Mesodermal cell (in vitro differentiated cells): ENCODE data around the gene RAB27A.

Experiments used
- H3K27ac ChIP-seq: 2 replicates; pipeline ENCODE4 v1.7.0; 2013; ENCODE audit warnings: mild to moderate bottlenecking, low read depth, low read length, moderate library complexity; ENCODE audit not compliant: severe bottlenecking
- H3K36me3 ChIP-seq: 2 replicates; pipeline ENCODE4 v1.7.1; 2013; ENCODE audit warnings: mild to moderate bottlenecking, low read length, moderate library complexity; ENCODE audit not compliant: control insufficient read depth, insufficient read depth
- H3K4me1 ChIP-seq: one replicate; pipeline ENCODE4 v1.7.1; 2013; ENCODE audit warnings: mild to moderate bottlenecking, low read length; ENCODE audit not compliant: insufficient read depth, control insufficient read depth, poor library complexity, severe bottlenecking
- H3K4me3 ChIP-seq: 2 replicates; pipeline ENCODE4 v1.7.0; 2013; ENCODE audit warnings: low read length, control low read depth, mild to moderate bottlenecking; ENCODE audit not compliant: insufficient read depth, poor library complexity, severe bottlenecking; ENCODE audit errors: extremely low read depth
- H3K9me3 ChIP-seq: 2 replicates; pipeline ENCODE4 v1.7.1; 2013; ENCODE audit warnings: mild to moderate bottlenecking, low read length, moderate library complexity; ENCODE audit not compliant: control insufficient read depth
- WGBS, 2 experiments: methylation state at CpG; one replicate each; pipeline ENCODE4 v1.1.5; 2013; ENCODE audit warnings: missing lambda C conversion rate in 2 of 2; ENCODE audit not compliant: insufficient coverage in 2 of 2; 5-methylcytosine and 5-hydroxymethylcytosine counted together

The RAB27A gene

DNA sequence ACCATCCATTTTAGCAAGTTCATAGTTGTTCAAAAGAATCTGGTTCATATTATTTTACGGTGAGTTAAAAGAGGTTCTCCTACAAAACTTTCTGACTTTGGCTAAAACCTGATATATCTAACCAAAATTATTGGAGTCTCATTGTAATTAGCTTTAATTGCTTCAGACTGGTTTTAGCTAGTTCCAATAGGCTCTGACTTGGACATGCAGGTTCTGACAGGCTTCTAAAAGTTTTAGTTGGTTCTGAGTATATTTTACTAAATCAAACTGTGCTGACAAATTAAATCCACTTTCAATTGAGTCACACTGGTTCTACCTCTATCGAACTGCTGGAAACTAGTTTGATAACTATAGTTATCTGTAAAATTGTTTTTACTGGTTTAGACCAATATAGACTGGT, 50.7 kb downstream of the RAB27A start:
- no CpG with 5 or more reads among the region's 2 CpGs for WGBS, 2 experiments
- Histone ChIP-seq H3K36me3 (no peaks in the 10 kb centered on the region), H3K9me3 (no peaks in the 10 kb centered on the region), H3K27ac (no peak overlapping the region), H3K4me3 (no peak overlapping the region), H3K4me1 (no peaks in the 10 kb centered on the region)

DNA sequence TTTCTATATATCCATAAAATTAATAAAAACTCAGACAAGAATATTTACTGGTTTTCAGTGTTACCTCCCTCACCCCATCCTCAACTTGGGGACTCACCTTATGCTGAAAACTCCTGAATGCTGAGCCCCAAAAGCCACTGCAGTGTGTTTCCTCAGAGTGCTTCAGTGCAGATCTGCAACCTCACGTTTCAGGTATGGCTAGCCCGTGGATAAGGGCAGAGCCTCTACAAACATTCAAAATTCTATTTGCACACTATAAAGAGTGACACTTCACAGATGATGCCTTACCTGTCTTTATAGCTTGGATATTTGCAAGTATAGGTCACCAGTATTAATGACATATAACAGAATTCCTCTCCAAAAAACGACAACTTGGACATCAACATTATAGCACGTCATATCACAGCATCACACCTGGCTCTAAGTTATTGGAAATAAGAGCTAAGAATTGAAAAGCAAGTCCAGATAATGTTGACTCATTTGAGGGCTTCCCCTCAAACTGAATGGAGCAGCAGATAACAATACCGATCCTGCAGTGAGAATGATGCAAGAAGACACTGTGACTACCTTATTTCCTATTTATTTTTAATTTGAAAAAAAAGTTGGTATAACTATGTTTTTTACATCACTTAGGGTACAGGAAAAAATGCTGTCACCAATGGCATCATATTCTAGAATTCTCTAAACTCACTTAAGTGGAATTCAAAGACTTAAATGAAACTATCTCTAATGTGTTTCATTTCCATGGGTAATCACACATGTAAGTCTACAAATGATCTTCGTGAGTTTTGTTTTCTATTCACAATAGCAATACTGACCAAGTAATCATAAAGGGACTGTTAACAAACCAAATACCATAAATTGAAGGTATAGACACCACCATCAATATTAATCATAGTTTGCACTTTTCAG, 52.1 kb downstream of the RAB27A start:
- Histone ChIP-seq H3K4me1 (no peaks in the 10 kb centered on the region), H3K27ac (no peak overlapping the region)
- WGBS, 2 experiments: 100% methylated on average over 1 of the region's 6 CpGs; no CpG with 5 or more reads in 1 of the 2 experiments

DNA sequence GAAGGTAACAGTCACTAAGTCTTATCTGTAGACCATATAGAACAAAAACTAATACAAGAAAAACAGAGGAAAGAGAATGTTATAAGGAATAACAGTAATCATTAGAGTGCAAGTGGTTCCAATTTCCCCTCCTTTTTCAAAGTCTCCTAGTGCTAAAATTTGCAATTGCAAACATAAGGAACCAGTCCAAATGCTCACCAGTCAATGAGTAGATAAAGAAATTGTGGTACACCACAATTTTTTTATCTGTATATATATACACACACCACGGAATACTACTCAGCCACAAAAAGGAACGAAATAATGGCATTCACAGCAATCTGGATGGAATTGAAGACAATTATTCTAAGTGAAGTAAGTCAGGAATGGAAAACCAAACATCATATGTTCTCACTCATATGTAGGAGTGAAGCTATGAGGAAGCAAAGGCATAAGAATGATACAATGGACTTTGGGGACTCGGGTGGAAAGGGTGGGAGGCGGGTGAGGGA, 54.0 kb downstream of the RAB27A start:
- H3K4me3 ChIP-seq: no peak overlapping the region
- H3K27ac ChIP-seq: no peak overlapping the region
- H3K9me3 ChIP-seq: no peaks in the 10 kb centered on the region
- WGBS, 2 experiments: no CpG with 5 or more reads among the region's 4 CpGs
- no peaks in the 10 kb centered on the region for H3K36me3 ChIP-seq
- no peaks in the 10 kb centered on the region for H3K4me1 ChIP-seq

More for the DNA sequence above, 52.1 kb downstream of the RAB27A start:
- H3K36me3 ChIP-seq: no peaks in the 10 kb centered on the region
- no peak overlapping the region for H3K4me3 ChIP-seq
- H3K9me3 ChIP-seq: no peaks in the 10 kb centered on the region

DNA sequence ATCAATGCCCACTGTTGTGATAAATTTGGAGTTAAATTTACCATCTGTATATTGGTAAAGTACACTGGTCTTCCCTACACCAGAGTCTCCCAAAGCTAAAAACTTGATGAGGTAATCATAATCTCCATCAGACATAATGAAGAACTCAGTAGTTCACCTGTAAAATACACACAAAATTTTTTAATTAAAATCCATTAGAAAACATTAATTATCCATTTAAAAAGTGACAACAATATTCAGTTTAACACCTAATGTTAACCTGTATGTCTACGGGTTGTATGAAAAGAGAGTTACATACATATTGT, 54.9 kb downstream of the RAB27A start:
- Histone ChIP-seq H3K9me3 (no peaks in the 10 kb centered on the region), H3K36me3 (no peaks in the 10 kb centered on the region), H3K27ac (no peak overlapping the region), H3K4me1 (no peaks in the 10 kb centered on the region), H3K4me3 (no peak overlapping the region)
- no CpG with 5 or more reads among the region's 1 CpG for WGBS, 2 experiments

DNA sequence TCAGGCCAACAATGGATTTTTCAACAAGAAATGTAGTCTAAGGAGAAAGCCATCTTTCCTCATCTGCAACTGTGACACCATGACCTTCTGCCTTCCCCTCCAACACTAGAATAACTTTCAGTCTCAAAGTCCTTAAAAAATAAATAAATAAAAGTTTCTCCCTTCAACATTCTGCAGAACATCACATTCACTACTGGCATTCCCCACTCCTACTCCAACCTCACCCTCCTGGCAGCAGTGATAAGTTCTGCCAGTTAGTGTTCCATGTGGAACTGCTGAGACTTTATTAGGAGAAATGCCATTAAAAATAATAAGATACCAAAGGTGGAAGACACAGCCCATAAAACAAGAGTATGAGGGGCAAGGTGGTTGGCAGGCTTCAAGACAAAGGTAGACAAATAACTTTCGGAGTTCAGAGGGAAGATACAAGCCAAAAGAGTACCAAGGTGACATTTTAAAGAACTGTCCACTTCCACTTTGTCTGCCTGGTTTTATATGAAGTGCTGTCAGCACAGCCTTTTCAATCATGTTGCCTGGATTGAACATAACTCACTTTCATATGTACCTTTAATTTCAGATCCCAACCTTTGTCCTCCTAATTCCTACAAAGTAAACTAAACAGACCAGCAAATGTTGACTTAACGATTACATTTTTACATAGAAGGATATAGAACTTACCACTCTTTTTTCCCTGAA, 55.4 kb downstream of the RAB27A start:
- WGBS, 2 experiments: 100% methylated on average over 1 of the region's 2 CpGs
- Histone ChIP-seq H3K4me1 (no peaks in the 10 kb centered on the region), H3K27ac (no peak overlapping the region), H3K9me3 (no peaks in the 10 kb centered on the region), H3K36me3 (no peaks in the 10 kb centered on the region), H3K4me3 (no peak overlapping the region)

DNA sequence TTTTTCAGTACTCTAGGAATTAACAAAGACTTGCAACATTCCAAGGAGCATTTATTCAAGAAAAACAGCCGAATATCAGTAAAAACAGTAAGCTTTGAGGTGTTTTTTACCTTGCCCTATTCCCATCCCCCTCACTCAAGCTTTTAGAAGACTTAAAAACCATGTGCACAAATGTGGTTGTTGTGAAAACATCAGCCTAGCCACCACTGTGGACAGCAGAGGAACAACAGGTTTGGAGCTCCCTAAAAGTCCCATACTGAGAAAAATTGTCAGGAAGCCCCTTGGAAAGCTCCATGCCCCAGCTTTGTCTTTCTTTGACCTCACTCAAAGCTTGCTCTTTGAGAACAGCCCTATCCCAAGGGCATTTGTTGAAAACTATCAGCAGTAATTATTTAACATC, 58.2 kb downstream of the RAB27A start:
- Histone ChIP-seq H3K27ac (no peak overlapping the region), H3K36me3 (no peaks in the 10 kb centered on the region), H3K9me3 (no peaks in the 10 kb centered on the region), H3K4me1 (no peaks in the 10 kb centered on the region), H3K4me3 (no peak overlapping the region)
- WGBS, 2 experiments: 80 to 100% methylated on average over 1 of the region's 1 CpG

DNA sequence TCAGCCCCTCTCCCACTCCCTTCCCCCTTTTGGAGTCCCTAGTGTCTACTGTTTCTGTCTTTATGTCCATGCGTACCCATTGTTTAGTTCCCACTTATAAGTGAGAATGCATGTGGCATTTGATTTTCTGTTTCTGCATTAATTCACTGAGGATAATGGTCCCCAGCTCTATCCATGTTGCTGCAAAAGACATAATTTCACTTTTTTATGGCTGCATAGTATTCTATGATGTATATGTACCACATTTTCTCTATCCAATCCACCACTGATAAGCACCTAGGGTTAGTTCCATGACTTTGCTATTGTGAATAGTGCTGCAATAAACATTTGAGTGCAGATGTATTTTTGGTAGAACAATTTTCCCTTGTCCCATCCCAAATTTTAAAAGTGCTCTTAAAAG, 58.7 kb downstream of the RAB27A start:
- no peaks in the 10 kb centered on the region for H3K36me3 ChIP-seq
- no peaks in the 10 kb centered on the region for H3K4me1 ChIP-seq
- no peak overlapping the region for H3K27ac ChIP-seq
- WGBS, 2 experiments: 100% methylated on average over 1 of the region's 1 CpG; no CpG with 5 or more reads in 1 of the 2 experiments
- no peaks in the 10 kb centered on the region for H3K9me3 ChIP-seq
- no peak overlapping the region for H3K4me3 ChIP-seq

DNA sequence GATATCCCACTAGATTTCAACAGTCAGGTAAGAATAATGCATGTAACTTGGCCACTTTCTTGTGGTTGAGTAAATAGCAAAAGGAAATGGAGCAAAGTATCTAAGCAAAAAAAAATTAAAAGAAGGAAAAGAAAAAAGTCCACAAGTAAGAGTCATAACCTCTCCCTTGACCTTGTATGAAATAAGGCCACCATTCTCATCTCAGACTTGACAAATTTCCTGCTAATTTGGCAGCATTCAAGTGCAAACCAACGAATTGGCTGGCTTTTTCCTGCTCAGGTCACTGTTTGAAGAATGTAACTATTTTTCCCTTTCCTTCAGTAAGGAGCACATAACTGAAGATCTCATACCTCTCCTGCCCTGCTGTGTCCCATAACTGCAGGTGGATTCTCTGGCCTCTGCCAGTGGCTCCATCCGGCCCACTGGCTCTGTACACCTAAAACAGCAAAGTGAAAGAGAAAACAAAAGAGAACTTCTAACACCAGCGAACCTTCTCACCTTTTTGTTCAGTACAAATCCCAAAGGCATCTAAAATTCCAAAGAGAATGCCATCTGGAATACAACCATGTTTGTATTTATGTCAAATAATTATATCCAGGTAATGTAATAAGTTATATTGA, 59.5 kb downstream of the RAB27A start:
- WGBS, 2 experiments: 78 to 92% methylated on average over 2 of the region's 3 CpGs
- no peaks in the 10 kb centered on the region for H3K36me3 ChIP-seq
- no peaks in the 10 kb centered on the region for H3K9me3 ChIP-seq
- H3K27ac ChIP-seq: no peak overlapping the region
- H3K4me3 ChIP-seq: no peak overlapping the region
- H3K4me1 ChIP-seq: no peaks in the 10 kb centered on the region

DNA sequence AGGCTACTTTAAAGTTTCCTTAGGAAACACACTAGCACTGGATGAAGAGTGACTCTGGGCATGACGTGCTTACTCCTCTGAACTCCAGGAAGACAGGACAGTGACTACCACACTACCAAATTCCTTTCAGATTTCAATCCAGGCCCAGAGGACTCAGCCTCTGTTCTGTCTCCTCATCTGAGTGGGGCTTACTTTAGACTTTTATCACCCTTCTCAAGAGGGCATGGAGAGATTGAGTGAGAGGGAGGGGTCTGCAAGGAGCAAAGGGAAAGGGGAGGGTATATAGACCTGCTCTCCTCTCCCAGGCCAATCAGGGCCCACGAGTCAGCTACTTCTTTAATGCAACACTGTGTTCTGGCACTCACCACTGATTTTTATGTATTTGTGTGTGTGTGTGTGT, 63.5 kb downstream of the RAB27A start:
- H3K4me1 ChIP-seq: peaks cover 8% of the 10 kb centered on the region
- H3K9me3 ChIP-seq: no peaks in the 10 kb centered on the region
- H3K4me3 ChIP-seq: no peak overlapping the region
- WGBS, 2 experiments: 80% methylated on average over 1 of the region's 2 CpGs; no CpG with 5 or more reads in 1 of the 2 experiments
- H3K27ac ChIP-seq: no peak overlapping the region
- no peaks in the 10 kb centered on the region for H3K36me3 ChIP-seq

DNA sequence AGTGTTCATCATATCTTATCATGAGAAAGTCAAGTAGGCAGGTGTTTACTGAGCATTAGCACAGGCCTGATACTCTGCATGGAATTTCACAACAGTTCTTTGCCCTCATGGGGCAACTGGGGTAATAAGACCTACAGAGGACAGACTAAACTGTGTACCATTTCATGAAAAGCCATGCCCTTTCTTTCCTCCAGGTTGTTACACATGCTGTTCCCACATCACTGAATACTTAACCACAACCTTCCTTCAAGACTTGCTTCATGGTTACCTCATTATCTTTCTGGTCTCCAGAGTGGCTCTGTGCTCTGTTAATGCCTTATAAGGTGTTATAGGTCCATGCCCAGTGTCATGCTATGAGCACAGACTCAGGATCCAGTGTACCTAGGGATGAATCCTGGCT, 64.7 kb downstream of the RAB27A start:
- Histone ChIP-seq H3K9me3 (no peaks in the 10 kb centered on the region), H3K4me3 (no peak overlapping the region), H3K27ac (no peak overlapping the region), H3K4me1 (peaks cover 13% of the 10 kb centered on the region), H3K36me3 (no peaks in the 10 kb centered on the region)

DNA sequence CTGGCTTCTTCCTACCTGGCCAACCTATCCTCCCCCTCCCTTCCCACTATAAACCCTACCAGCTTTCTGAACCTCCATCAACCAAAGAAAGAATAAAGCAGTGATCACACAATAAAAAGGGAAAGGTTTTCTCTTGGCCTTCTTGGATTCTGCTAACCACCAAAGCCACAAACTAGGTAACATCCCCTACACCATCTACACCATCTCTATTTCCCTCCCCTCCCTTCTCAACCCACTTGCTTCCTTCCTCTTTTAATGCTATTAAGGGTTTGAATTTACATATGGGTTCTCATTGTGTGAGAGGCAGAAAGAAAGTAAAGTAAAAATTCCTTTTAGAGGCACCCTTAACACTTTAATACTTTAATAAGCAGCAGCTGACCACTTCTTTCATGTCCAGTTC, 67.0 kb downstream of the RAB27A start:
- no peak overlapping the region for H3K27ac ChIP-seq
- H3K36me3 ChIP-seq: no peaks in the 10 kb centered on the region
- peaks cover 18% of the 10 kb centered on the region for H3K4me1 ChIP-seq
- H3K4me3 ChIP-seq: no peak overlapping the region
- H3K9me3 ChIP-seq: no peaks in the 10 kb centered on the region
